Keratinocyte (primary cell): ENCODE measurements around the gene TTC28. TPM values are rescaled to one million over a fixed set of nuclear protein-coding genes. Genes with fewer than 3 reads are reported as not detected.

Source experiments
- DNase-seq: peaks from one replicate; pipeline ENCODE4 v3.0.0-alpha.2; 2011; ENCODE audit warnings: low read depth, missing footprints, low spot score
- FAIRE-seq: peaks from 2 replicates; lab custom pipeline; 2011; peaks lifted over from hg19 to GRCh38; lab: Jason Lieb, UNC
- H2AFZ ChIP-seq: 2 replicates; pipeline ENCODE4 v1.6.0; 2012; ENCODE audit warnings: low read length, control low read depth, inconsistent platforms; ENCODE audit not compliant: control insufficient read depth
- H3K27ac ChIP-seq: 2 replicates; pipeline ENCODE4 v1.5.1; 2011; ENCODE audit warnings: low read length; ENCODE audit not compliant: control insufficient read depth, insufficient read depth
- H3K27me3 ChIP-seq: 3 replicates; pipeline ENCODE4 v1.6.0; 2011; ENCODE audit warnings: low read length; ENCODE audit not compliant: control insufficient read depth, insufficient read depth; ENCODE audit errors: extremely low read depth
- H3K36me3 ChIP-seq, 2 experiments: 2 replicates in 1 of 2; 3 replicates in 1 of 2; pipeline ENCODE4 v1.5.1; 2011; ENCODE audit warnings: low read length in 2 of 2, mild to moderate bottlenecking in 1 of 2; ENCODE audit not compliant: control insufficient read depth in 2 of 2, insufficient read depth in 2 of 2; ENCODE audit errors: extremely low read depth in 1 of 2
- H3K4me1 ChIP-seq: 3 replicates; pipeline ENCODE4 v1.5.1; 2011; ENCODE audit warnings: low read length; ENCODE audit not compliant: control insufficient read depth, insufficient read depth; ENCODE audit errors: extremely low read depth
- H3K4me2 ChIP-seq: 3 replicates; pipeline ENCODE4 v1.6.0; 2011; ENCODE audit warnings: low read depth, low read length; ENCODE audit not compliant: control insufficient read depth, insufficient read depth; ENCODE audit errors: extremely low read depth
- H3K4me3 ChIP-seq, 3 experiments: fragments of 200-600 bp in 1 of 3; sonication (generic) in 1 of 3; 2 replicates in 2 of 3; 3 replicates in 1 of 3; pipeline ENCODE4 v1.5.1; 2011 to 2016; ENCODE audit warnings: low read length in 3 of 3, mild to moderate bottlenecking in 3 of 3, control low read depth in 2 of 3, inconsistent platforms in 1 of 3, low read depth in 1 of 3, mixed read lengths in 1 of 3, mixed run types in 1 of 3, moderate library complexity in 1 of 3; ENCODE audit not compliant: control insufficient read depth in 2 of 3, insufficient read depth in 2 of 3; ENCODE audit errors: extremely low read depth in 1 of 3
- H3K79me2 ChIP-seq: 2 replicates; pipeline ENCODE4 v1.6.0; 2012; ENCODE audit warnings: low read length; ENCODE audit not compliant: control insufficient read depth, insufficient read depth
- H3K9ac ChIP-seq: 3 replicates; pipeline ENCODE4 v1.6.0; 2011; ENCODE audit warnings: low read length; ENCODE audit not compliant: control insufficient read depth, insufficient read depth; ENCODE audit errors: extremely low read depth
- H3K9me1 ChIP-seq: 3 replicates; pipeline ENCODE4 v1.6.0; 2011; ENCODE audit warnings: low read length; ENCODE audit not compliant: control insufficient read depth, insufficient read depth; ENCODE audit errors: extremely low read depth
- H3K9me3 ChIP-seq: 2 replicates; pipeline ENCODE4 v1.5.1; 2012; ENCODE audit warnings: low read depth, low read length; ENCODE audit not compliant: control insufficient read depth
- H4K20me1 ChIP-seq: 3 replicates; pipeline ENCODE4 v1.6.0; 2011; ENCODE audit warnings: low read length; ENCODE audit not compliant: control insufficient read depth, insufficient read depth; ENCODE audit errors: extremely low read depth
- EZH2 ChIP-seq: IDR thresholded peaks from one replicate; pipeline ENCODE4 v1.6.1; 2012; ENCODE audit warnings: inconsistent platforms, mild to moderate bottlenecking, low read length, moderate library complexity
- dilution Hi-C: fragments of 300-500 bp; cut with MboI; formaldehyde crosslinking; loops from one replicate; pipeline ENCODE4 v1.7.0; 2020; ENCODE audit warnings: low sequenced_read_pairs; ENCODE audit not compliant: extremely low pct_ligation_motif_present
- polyA plus RNA-seq, 5 experiments: library from polyadenylated mRNA; depleted of rRNA in 3 of 5; stranded (reverse) in 3 of 5; stranded (forward) in 1 of 5; unstranded in 1 of 5; fragments of >200 nt; gene quantifications; 1 replicate in 1 of 5; 2 replicates in 3 of 5; 3 replicates in 1 of 5; pipeline versions ENCODE4 v1.2.1 to v1.2.3, GENCODE V29; 2011 to 2012; ENCODE audit warnings: missing spikeins in 2 of 5, low read depth in 1 of 5, low replicate concordance in 1 of 5
- TF ChIP-seq, protein P1 (sequence below), 3 experiments: IDR thresholded peaks in 1 of 3; conservative IDR thresholded peaks in 1 of 3; optimal IDR thresholded peaks in 1 of 3; 2 replicates in 2 of 3; 3 replicates in 1 of 3; pipeline versions ENCODE3 to v1.5.1; 2011; ENCODE audit warnings: low read length in 3 of 3, mild to moderate bottlenecking in 3 of 3, moderate library complexity in 2 of 3, control low read depth in 1 of 3, inconsistent platforms in 1 of 3; ENCODE audit not compliant: insufficient read depth in 2 of 3; ENCODE audit errors: extremely low read depth in 1 of 3

The TTC28 gene
- polyA plus RNA-seq, 1 donor (not counting 4 experiments of a cell fraction or from before 2014, with no cell fraction given), result 0.66 TPM

- DNase-seq (no peak), FAIRE-seq (no peak)
- H3K36me3 ChIP-seq, result no peaks in the 10 kb centered on the region
- no peak for TF ChIP-seq EZH2
- TF ChIP-seq, protein P1, sequence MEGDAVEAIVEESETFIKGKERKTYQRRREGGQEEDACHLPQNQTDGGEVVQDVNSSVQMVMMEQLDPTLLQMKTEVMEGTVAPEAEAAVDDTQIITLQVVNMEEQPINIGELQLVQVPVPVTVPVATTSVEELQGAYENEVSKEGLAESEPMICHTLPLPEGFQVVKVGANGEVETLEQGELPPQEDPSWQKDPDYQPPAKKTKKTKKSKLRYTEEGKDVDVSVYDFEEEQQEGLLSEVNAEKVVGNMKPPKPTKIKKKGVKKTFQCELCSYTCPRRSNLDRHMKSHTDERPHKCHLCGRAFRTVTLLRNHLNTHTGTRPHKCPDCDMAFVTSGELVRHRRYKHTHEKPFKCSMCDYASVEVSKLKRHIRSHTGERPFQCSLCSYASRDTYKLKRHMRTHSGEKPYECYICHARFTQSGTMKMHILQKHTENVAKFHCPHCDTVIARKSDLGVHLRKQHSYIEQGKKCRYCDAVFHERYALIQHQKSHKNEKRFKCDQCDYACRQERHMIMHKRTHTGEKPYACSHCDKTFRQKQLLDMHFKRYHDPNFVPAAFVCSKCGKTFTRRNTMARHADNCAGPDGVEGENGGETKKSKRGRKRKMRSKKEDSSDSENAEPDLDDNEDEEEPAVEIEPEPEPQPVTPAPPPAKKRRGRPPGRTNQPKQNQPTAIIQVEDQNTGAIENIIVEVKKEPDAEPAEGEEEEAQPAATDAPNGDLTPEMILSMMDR (optimal IDR thresholded peaks at IDR 0.05 in 1 of 3, IDR thresholded peaks at IDR 0.05 in 1 of 3, conservative IDR thresholded peaks at IDR 0.05 in 1 of 3; ENCODE audit: extremely low read depth in 1 of 3, insufficient read depth in 2 of 3, low read length in 3 of 3), result no peak
- dilution Hi-C loops, result no loop called here
- no peak overlapping the region for H3K4me3 ChIP-seq
- no peak overlapping the region for H2AFZ ChIP-seq
- no peak overlapping the region for H3K4me2 ChIP-seq
- H3K9me1 ChIP-seq, result no peaks in the 10 kb centered on the region
- no peak overlapping the region for H3K9ac ChIP-seq
- no peaks in the 10 kb centered on the region for H3K79me2 ChIP-seq
- H3K27me3 ChIP-seq, result no peaks in the 10 kb centered on the region
- H4K20me1 ChIP-seq, result peaks cover 3% of the 10 kb centered on the region
- H3K27ac ChIP-seq, result no peak overlapping the region
- no peaks in the 10 kb centered on the region for H3K9me3 ChIP-seq
- no peaks in the 10 kb centered on the region for H3K4me1 ChIP-seq
Observed at GRCh38 chr22:27997538-27997937, 682.1 kb downstream of the TTC28 start.

DNA sequence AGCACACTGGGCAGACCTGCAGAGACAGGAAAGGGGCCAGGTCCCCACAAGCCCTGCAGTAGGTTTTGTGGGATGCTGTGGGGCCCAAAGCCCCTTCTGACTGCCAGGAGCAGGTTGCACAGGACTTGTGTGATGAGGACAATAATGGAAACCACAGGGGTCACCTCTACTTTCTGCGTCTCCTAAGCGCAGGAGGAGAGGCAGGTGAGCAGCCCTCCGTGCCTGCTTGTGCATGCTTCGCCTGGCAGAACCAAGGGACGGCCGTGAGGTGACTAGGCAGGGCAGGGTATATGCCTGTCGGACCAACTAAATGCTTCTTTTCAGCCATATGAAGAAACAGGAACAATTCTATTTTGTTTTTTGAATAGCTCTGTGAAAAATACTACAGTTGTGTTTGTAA is 682.7 kb downstream of the TTC28 start:
- no peak overlapping the region for H3K4me3 ChIP-seq
- dilution Hi-C loops, result no loop called here
- no peak overlapping the region for H3K27ac ChIP-seq
- H3K4me1 ChIP-seq, result no peaks in the 10 kb centered on the region
- H3K79me2 ChIP-seq, result no peaks in the 10 kb centered on the region
- DNase-seq, result no peak
- no peaks in the 10 kb centered on the region for H3K27me3 ChIP-seq
- no peak overlapping the region for H3K4me2 ChIP-seq
- no peak for FAIRE-seq
- no peaks in the 10 kb centered on the region for H3K9me3 ChIP-seq
- no peak for TF ChIP-seq EZH2
- TF ChIP-seq, protein P1 (optimal IDR thresholded peaks at IDR 0.05 in 1 of 3, IDR thresholded peaks at IDR 0.05 in 1 of 3, conservative IDR thresholded peaks at IDR 0.05 in 1 of 3; ENCODE audit: extremely low read depth in 1 of 3, insufficient read depth in 2 of 3, low read length in 3 of 3), result no peak
- no peaks in the 10 kb centered on the region for H3K36me3 ChIP-seq
- H4K20me1 ChIP-seq, result peaks cover 3% of the 10 kb centered on the region
- H3K9me1 ChIP-seq, result no peaks in the 10 kb centered on the region
- no peak overlapping the region for H2AFZ ChIP-seq
- H3K9ac ChIP-seq, result no peak overlapping the region
